D341Med (cell line): Measurements from ENCODE around the gene ARHGEF10L.

ENCODE experiments used
- DNase-seq: peaks from one replicate; pipeline ENCODE4 v3.0.0; 2012; ENCODE audit warnings: low spot score

Gene ARHGEF10L

DNA sequence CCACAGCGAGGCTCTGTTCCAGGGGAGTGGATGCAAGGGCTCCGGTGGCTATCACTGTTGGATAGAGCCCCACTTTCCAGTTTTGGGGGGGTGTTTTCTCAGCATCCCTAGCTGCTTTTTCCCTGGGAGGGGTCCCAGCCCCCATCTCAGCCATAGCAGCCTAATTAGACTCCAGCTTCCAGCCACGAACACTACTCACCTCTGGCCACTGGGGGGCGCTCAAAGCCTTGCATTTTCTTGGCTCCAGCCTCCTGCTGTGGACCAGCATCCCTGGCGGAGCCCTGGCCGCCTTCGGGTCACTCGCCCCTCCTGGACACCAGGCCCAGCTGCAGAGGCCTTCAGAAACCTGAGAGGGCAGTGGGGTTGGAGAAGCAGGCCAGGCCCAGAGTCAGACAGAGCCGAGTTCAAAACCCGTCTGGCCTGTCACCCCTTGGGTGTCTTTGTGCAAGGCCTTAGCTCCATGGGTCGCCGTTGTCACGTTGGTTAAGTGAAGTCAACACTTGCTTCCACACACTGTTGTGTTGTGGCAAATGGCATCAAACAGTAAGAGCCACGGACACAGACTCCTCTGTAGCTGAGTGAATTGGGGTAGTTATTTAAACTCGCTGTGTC, 122.2 kb downstream of the ARHGEF10L start:
- peak; percentile 83 for DNase-seq

DNA sequence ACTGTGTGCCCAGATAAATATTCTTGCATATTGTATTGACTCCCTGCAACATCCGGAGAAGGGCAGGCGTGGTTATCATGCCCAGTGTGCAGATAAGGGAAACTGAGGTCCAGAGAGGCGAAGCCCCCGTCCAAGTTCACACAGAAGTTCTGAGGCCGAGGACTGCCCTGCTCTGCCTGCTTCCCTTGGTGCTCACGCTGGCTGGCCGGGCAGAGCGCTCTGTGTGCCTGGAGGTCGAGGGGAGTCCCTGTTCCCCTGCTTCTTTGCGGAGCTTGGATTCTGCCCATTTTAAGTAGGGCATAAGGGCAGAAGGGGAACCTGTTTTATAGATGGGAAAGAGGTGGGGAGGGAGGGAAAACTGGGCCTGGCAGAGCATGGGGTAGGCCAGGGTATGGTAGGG, 122.8 kb downstream of the ARHGEF10L start:
- no peak for DNase-seq

DNA sequence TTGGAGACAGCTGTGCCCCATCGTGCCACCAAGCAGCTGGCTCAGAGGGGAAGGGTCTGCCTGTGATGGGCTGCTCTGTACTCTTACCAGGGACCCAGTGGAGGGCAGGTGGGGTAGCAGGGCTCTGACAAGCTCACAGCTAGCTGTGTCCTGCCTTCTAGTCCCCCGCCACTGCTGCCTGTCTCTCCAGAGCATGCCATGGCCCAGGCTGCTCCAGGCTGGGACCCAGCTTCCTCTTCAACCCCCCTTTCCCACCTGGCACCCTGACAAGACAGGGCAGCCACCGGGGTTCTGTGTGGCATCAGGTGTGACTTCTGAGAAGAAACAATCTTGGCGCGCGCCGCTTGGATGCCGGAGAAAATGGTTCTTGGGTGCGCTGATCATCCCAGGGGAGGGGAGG, 123.3 kb downstream of the ARHGEF10L start:
- no peak for DNase-seq

DNA sequence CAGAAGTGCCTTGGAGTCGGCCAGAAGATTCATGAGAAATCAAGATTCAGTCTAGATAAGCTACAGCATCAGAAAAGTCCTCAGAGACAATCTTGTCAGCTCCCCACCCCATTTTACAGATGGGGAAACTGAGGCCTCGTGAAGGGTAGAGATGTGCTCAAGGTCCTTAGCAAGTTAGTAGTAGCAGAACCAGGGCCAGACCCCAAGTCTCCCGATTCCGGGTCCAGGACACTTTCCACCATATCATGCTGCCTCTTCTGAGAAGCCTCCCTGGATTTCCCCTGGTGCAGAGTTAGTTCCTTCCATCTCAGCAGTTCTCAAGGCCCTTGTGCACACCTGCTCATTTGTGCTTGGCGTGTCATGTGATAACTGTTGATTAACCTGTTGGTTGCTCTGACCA, 124.1 kb downstream of the ARHGEF10L start:
- DNase-seq: no peak

GRCh38 chr1:17664322-17664721, 124.8 kb downstream of the ARHGEF10L start:
- no peak for DNase-seq

- DNase-seq: no peak
These were observed 125.6 kb downstream of the ARHGEF10L start for GRCh38 chr1:17665054-17665453.

GRCh38 chr1:17665950-17666720, 126.6 kb downstream of the ARHGEF10L start:
- DNase-seq: no peak

GRCh38 chr1:17667641-17668040, 128.1 kb downstream of the ARHGEF10L start:
- no peak for DNase-seq

DNA sequence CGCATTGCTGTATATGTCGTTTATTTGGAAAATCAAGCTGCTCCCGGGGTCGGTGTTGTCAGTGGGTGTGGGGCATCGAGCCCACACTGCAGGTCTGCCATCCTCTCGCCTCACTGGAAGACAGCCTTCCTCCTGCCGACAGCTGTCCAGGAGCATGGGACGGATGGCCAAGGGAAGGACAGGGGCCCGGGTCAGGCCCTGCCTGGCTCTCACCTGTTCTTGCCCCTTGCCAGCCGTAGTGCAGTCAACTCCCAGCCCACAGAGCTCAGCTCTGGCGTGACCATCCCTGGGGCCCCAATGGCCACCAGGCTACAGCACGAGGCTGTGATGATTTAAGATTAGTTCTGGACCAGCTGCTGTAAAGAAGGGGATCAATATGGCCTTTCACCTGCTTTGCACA, 128.7 kb downstream of the ARHGEF10L start:
- DNase-seq: no peak

- DNase-seq: no peak
These were observed 129.2 kb downstream of the ARHGEF10L start for GRCh38 chr1:17668624-17669175.

- DNase-seq: no peak
These were observed 129.8 kb downstream of the ARHGEF10L start for GRCh38 chr1:17669305-17669704.

- DNase-seq: no peak
These were observed 130.5 kb downstream of the ARHGEF10L start for GRCh38 chr1:17669866-17670451.

GRCh38 chr1:17670587-17671313, 131.3 kb downstream of the ARHGEF10L start:
- DNase-seq: no peak

GRCh38 chr1:17671314-17671705, 131.8 kb downstream of the ARHGEF10L start:
- no peak for DNase-seq

DNA sequence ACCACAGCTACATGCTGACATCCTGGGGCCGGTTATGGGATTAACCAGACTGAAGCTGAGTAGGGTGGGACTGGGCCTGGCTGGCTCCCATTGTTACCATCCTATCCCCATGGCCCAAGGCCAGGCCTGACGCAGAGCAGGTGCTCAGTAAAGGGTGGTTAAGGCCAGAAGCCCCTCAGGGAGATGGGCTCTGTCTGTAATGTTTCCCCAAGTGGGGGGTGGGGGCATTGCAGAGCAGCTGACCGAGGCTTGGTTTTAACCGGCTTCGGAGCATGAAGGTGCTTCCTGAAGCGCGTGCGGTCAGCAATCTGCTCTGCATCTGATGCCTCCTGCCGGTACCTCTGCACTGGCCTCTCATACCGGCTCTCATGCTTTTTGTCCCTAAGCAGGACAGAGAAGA, 132.2 kb downstream of the ARHGEF10L start:
- DNase-seq: no peak

DNA sequence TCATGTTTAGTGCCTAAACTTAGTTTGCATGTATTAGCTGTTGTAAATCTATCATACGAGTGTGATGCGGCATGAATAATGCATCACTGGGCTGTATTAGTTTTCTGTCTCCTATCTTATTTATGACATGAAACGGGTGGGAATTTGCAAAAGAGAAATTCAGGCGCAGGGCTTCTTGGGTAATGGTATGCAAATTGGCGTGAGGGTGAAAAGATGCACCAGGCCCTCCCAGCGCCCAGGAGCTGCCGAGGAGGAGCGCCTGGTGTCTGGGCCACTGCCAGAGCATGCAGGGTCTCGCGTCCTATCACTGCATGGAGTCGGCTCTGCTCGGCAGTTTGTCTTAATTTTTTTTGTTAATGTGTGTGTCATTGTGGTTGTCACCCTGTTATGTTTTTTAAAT, 132.7 kb downstream of the ARHGEF10L start:
- no peak for DNase-seq

DNA sequence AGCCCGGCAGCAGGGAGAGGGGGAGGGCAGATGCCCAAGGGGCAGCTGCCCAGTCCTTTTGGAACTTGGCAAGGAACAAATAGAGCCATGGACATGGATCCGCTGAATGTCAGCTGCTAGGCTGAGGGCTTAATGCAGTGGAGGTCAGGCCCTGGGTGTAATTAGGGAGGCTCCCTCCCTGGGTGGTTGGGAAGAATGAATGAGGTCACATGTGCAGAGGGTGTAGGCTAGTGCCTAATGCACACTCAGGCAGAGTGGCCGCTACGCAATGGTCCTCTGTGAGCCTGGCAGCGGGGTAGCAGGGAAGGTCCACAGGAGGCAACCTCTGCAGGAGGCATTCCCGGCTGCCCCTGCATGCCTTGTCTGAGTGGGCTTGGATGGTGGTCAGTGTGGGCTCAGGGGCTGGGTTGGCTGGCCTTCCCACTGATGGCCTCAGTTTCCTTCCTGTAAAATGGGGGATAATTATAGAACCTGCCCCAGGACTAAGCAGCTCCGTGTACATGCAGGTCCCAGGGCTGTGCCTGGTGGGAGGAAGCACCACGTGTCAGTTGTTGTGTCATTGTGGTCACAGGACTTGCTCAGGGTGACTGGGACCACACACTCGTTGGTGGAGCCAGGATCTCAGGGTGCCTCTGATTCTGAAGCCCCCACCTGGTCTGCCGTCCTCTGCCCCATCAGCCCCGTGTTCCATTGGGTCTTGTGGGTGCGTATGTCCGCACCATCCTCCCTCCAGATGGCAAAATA, 134.0 kb downstream of the ARHGEF10L start:
- no peak for DNase-seq

DNA sequence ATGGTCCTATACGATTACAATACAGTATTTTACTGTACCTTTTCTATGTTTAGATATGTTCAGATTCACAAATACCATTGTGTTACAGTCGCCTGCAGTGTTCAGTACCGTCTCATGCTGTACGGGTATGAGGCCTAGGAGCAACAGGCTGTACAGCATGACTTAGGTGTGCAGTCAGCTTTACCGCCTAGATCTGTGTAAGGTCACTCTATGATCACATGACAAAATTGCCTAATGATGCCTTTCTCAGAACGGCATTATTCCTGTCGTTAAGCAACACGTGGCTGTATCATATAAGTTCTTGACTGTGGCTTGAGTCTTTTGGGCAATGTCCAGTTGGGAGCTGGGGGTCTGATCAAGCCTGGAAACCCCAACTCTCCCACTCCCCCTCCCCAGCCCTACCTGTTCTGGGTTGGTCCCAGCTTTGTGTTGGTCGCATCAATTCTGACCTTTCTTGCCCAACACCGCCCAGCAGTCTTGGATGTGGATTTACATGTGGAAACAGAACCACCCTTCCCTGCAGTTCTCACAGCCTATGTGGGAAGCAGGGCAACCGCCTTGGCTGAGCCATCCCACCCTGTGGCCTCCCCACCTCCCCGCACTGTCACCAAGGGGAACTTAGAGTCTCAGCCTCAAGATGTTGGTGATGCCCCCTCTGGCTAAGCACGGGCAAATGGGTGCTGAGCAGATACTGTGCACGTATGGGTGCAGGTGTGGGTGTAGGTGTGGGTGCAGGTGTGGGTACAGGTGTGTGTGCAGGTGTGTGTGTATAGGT, 135.4 kb downstream of the ARHGEF10L start:
- DNase-seq: no peak

DNA sequence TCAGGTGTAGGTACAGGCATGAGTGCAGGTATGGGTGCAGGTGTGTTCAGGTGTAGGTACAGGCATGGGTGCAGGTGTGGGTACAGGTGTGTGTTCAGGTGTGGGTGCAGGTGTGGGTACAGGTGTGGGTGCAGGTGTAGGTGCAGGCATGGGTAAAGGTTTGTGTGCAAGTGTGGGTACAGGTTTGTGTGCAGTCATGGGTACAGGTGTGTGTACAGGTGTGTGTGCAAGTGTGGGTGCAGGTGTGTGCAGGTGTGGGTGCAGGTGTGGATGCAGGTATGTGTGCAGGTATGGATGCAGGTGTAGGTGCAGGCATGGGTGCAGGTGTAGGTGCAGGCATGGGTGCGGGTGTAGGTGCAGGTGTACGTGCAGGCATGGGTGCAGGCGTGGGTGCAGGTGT, 136.2 kb downstream of the ARHGEF10L start:
- DNase-seq: no peak

DNA sequence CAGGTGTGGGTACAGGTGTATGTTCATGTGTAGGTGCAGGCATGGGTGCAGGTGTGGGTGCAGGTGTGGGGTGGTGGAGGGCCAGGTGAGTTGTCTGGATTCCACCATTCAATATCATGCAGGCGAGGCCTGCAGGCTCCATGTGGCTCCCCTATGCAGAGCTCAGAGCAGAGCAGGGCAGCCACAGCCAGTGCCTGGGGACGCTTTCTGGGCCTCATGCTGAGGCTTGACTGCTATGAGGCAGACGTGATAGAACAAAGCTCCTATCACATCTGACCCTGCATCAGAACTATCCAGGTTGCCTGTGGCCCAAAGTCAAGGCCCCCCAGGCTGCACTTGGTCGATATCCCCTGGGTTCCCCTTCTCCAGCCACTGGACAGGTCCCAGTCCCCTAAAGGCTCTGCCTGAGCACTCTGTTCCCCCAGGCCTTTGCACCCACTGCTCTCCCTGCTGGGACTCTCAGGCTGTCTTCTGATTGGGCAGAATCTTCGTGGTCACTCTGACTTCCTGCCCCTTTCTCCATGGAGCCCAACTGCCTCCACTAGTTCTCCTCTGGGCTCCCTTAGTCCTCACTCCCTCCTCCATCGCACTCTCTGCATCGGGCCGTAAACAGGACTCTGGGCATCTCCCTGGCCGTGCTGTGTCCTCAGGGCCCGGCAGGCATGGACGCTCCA, 137.0 kb downstream of the ARHGEF10L start:
- DNase-seq: no peak
